Progenitor cell of endocrine pancreas (in vitro differentiated cells): ENCODE data around the gene PSEN2. TPM values are rescaled to one million over a fixed set of nuclear protein-coding genes. Genes with fewer than 3 reads are reported as not detected.

ENCODE experiments used
- DNase-seq: peaks from one replicate; pipeline ENCODE4 v3.0.0; 2021; ENCODE audit warnings: low spot score; ENCODE audit not compliant: unreplicated experiment
- H3K27ac Mint-ChIP-seq: 2 replicates; pipeline ENCODE4 v1.8.0; 2021; ENCODE audit warnings: mild to moderate bottlenecking, moderate library complexity, mixed read lengths
- H3K27me3 Mint-ChIP-seq: 2 replicates; pipeline ENCODE4 v1.8.0; 2021; ENCODE audit warnings: mixed read lengths
- H3K36me3 Mint-ChIP-seq: 2 replicates; pipeline ENCODE4 v1.8.0; 2022; ENCODE audit warnings: mixed read lengths; ENCODE audit not compliant: insufficient read depth
- H3K4me1 Mint-ChIP-seq: 2 replicates; pipeline ENCODE4 v1.8.0; 2021; ENCODE audit warnings: low read depth, mixed read lengths
- H3K4me3 Mint-ChIP-seq: 2 replicates; pipeline ENCODE4 v1.8.0; 2021; ENCODE audit warnings: low read depth, mild to moderate bottlenecking, moderate library complexity, mixed read lengths
- H3K9me3 Mint-ChIP-seq: 2 replicates; pipeline ENCODE4 v1.8.0; 2021; ENCODE audit warnings: low read depth, mixed read lengths
- total RNA-seq: library from RNA; stranded (reverse); gene quantifications from 2 replicates; pipeline ENCODE4 v1.2.1, GENCODE V29; 2021
- TF ChIP-seq, protein P1 (sequence below): fragments of 200-600 bp; sonication (generic); IDR thresholded peaks from one replicate; pipeline ENCODE4 v1.5.0; 2021; ENCODE audit warnings: antibody characterized with exemption, mild to moderate bottlenecking; ENCODE audit not compliant: unreplicated experiment

PSEN2 gene
- total RNA-seq, 1 donor from 2014 or later = 27.5 TPM

DNA sequence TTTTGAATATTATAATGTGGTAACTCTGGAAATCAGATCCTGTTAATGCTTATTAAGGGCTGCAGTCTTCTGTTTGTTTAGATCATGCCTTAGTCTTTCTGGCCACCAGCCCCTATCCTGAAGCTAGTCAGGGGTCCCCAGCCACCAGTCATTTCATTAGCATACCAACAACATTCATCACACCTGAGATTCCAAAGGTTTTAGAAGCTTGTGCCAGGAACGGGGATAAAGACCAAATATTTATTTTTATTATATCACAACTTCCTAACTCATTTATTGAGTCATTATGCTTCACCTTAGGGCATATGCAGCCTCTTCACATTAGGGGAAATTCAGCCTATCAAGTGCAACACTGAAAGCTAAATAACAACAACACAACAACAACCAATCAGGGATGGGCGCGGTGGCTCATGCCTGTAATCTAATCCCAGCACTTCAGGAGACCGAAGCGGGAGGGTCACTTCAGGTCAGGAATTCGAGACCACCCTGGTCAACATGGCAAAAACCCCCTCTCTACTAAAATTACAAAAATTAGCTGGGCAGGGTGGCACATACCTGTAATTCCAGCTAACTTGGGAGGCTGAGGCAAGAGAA, 2.9 kb upstream of the PSEN2 start:
- H3K4me3 Mint-ChIP-seq = no peak overlapping the region

DNA sequence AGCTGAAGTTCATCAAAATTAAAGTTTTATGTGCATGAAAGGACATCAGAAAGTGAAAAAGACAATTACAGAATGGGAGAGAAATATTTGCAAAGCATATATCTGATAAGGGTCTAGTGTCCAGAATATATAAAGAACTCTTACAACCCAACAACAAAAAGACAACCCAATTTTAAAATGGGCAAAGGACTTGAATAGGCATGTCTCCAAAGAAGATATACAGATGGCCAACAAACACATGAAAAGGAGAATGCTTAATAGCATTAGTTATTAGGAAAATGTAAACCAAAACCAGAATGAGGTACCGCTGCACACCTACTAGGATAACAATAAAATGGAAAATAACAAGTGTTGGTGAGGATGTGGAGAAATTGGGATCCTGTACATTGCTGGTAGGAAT, 1.7 kb upstream of the PSEN2 start:
- no peaks in the 10 kb centered on the region for H3K36me3 Mint-ChIP-seq
- peaks cover 7% of the 10 kb centered on the region for H3K9me3 Mint-ChIP-seq
- TF ChIP-seq, protein P1, sequence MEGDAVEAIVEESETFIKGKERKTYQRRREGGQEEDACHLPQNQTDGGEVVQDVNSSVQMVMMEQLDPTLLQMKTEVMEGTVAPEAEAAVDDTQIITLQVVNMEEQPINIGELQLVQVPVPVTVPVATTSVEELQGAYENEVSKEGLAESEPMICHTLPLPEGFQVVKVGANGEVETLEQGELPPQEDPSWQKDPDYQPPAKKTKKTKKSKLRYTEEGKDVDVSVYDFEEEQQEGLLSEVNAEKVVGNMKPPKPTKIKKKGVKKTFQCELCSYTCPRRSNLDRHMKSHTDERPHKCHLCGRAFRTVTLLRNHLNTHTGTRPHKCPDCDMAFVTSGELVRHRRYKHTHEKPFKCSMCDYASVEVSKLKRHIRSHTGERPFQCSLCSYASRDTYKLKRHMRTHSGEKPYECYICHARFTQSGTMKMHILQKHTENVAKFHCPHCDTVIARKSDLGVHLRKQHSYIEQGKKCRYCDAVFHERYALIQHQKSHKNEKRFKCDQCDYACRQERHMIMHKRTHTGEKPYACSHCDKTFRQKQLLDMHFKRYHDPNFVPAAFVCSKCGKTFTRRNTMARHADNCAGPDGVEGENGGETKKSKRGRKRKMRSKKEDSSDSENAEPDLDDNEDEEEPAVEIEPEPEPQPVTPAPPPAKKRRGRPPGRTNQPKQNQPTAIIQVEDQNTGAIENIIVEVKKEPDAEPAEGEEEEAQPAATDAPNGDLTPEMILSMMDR = no peak
- DNase-seq = no peak
- no peak overlapping the region for H3K4me3 Mint-ChIP-seq
- no peak overlapping the region for H3K27ac Mint-ChIP-seq
- peaks cover 9% of the 10 kb centered on the region for H3K27me3 Mint-ChIP-seq
- peaks cover 16% of the 10 kb centered on the region for H3K4me1 Mint-ChIP-seq

More for the DNA sequence above, 2.9 kb upstream of the PSEN2 start:
- Mint-ChIP-seq H3K36me3 (no peaks in the 10 kb centered on the region), H3K27ac (no peak overlapping the region), H3K4me1 (peaks cover 15% of the 10 kb centered on the region), H3K9me3 (peaks cover 7% of the 10 kb centered on the region), H3K27me3 (peaks cover 9% of the 10 kb centered on the region)
- TF ChIP-seq, protein P1 = no peak
- DNase-seq = no peak

DNA sequence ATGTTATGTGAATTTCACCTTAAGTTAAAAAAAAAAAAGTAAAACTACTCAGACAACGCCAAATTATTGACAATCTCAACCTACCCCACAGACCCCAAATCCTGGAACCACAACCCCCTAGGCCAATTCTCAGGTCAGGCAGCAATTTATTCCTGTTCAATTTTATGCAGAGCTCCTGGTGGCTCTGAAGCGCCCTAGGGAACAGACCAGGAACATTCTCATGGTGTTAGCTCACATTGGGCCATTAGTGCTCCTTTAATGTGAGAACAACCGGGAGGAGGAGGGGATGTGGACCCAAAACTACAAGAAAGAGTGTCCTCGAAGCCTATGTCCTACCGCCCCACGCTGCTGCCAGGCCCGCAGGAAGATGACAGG, 403 bp upstream of the PSEN2 start:
- DNase-seq = no peak
- TF ChIP-seq, protein P1 = no peak

DNA sequence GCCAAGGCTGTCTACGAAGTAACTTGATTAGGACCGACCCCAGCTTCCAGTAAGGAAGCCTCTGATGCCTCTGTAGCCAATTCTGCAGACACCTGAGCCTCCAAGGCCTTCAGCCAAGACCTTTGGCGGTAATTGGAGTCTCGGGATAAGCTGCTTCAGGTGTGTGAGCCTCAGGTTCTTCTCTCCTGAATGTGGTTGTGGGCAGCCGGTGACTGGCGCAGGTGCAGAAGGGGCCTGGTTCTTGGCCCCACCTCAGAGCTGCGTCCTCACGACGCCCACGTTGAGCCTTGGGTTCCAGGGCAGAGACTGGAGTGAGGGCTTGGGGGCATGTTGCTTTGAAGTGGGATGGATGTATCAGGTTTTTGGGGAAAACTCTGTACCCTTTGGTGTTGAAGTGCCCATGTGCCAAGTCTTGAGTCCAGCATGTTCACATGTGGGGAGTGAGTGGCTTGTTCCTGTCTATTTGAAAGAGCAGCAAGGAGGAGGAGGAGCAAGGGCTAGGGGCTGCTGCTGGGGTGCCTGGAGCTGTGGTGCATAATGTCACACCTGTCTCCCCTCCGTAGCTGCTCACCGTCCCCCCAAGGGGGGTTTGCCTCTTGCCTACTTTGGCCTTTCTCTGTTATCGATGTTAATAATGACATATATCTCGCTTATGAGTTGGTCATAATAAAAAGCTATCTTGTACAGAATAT, 1.4 kb downstream of the PSEN2 start:
- H3K27ac Mint-ChIP-seq = no peak overlapping the region
- H3K9me3 Mint-ChIP-seq = peaks cover 4% of the 10 kb centered on the region
- TF ChIP-seq, protein P1 = no peak
- no peak for DNase-seq
- peaks cover 16% of the 10 kb centered on the region for H3K4me1 Mint-ChIP-seq
- H3K36me3 Mint-ChIP-seq = peaks cover under 1% of the 10 kb centered on the region
- H3K4me3 Mint-ChIP-seq = peak overlapping the region; percentile 84
- H3K27me3 Mint-ChIP-seq = peaks cover 9% of the 10 kb centered on the region

More for the DNA sequence above, 403 bp upstream of the PSEN2 start:
- Mint-ChIP-seq H3K36me3 (no peaks in the 10 kb centered on the region), H3K4me3 (peak overlapping the region; percentile 76), H3K27me3 (peaks cover 9% of the 10 kb centered on the region), H3K27ac (peak overlapping the region; percentile 63), H3K4me1 (peaks cover 16% of the 10 kb centered on the region), H3K9me3 (peaks cover 7% of the 10 kb centered on the region)

DNA sequence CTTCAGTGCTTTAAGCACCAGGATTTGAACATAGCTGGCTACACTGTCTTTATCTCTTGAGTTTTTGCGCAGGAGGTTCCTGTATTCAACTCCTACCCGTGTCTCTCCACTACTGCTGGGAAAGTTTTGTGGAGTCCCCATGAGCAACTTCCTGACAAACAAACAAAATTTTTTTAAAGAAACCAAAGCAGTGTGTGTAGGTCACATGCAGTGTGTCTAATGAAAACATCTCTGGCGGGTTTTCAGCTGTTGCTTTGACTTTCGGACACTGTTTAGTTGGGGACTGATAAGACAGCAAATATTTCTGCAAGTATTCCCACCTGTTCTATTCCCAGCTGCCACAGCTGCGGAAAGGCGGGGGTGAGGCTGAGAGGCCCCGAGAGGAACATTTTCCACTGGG, 2.0 kb downstream of the PSEN2 start:
- Mint-ChIP-seq H3K27me3 (peaks cover 9% of the 10 kb centered on the region), H3K27ac (peak overlapping the region; percentile 58), H3K4me1 (peaks cover 16% of the 10 kb centered on the region), H3K4me3 (peak overlapping the region; percentile 84), H3K36me3 (peaks cover 4% of the 10 kb centered on the region), H3K9me3 (peaks cover 4% of the 10 kb centered on the region)
- TF ChIP-seq, protein P1 = no peak
- no peak for DNase-seq
